Colon (tissue), 2 donors: ENCODE results near the gene INPPL1.

ENCODE experiments used
- FAIRE-seq: peaks from 2 replicates; lab custom pipeline; 2012; peaks lifted over from hg19 to GRCh38; lab: Jason Lieb, UNC
- donor health status: control.
- donor health status: control.

INPPL1 gene

DNA sequence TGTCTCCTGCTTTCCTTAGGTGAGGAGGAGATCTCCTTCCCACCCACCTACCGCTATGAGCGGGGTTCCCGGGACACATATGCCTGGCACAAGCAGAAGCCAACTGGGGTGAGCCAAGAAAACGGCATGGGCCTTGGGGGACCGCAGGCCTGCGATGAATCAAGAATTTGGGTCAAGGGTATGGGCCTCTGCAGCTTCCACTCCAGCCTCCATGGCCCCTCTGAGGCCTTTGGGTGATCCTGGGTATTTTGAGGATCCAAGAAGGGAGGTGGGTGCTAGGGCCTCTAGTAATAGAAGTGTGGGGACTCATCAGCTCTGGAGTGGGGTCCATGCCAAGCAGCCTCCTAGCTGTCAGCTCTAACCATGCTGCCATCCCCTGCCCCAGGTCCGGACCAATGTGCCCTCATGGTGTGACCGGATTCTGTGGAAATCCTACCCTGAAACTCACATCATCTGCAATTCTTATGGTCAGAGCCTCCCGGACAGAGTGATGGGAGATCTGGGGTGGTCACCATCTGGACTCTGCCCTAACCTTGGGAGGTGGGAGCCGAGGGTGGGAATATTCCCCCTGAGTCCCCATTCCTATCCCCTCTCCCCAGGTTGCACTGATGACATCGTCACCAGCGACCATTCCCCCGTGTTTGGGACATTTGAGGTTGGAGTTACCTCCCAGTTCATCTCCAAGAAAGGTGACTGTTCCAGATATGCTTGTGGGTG lies 8.6 kb downstream of the INPPL1 start:
- no peak for FAIRE-seq

DNA sequence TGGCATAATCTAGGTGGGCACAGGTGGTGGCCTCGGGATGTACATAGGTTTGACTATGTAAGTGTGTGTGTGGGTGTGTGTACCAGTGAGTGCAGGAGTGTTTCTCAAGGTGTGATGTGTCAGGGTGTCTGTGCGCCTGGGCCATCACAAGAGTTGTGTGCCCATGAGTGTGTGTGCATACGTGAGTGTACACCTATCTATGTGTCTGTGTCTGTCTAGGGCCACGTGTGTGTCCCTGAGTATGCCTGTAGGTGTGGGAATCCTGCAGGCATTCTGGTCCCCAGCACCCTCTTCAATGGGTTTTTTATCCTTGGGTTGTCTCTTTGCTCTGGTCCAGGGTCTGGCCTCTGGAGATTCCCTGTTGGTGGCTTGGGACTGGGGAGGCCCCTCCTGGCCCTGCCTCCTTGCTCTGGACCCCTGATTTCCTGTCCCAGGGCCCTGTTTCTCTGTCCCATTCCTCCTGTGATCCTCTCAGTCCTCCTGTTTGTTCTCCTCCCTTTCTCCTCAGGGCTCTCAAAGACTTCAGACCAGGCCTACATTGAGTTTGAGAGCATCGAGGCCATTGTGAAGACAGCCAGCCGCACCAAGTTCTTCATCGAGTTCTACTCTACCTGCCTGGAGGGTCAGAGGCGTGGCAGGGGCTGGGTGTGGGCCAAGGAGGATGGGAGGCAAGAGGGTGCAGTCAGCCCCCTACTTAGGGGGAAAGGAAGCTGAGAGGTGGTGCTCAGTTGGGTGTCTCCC lies 9.4 kb downstream of the INPPL1 start:
- FAIRE-seq, result no peak

DNA sequence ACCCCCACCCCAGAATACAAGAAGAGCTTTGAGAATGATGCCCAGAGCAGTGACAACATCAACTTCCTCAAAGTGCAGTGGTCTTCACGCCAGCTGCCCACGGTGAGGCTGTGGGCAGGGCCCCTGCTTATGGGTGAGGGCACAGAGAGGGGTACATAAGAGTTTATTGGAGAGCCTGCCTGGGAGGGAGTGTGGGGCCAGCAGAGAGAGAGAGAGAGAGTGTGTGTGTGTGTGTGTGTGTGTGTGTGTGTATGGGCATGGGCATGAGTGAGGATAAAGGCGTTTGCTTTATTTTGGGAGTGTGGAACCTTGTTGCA lies 9.9 kb downstream of the INPPL1 start:
- no peak for FAIRE-seq

DNA sequence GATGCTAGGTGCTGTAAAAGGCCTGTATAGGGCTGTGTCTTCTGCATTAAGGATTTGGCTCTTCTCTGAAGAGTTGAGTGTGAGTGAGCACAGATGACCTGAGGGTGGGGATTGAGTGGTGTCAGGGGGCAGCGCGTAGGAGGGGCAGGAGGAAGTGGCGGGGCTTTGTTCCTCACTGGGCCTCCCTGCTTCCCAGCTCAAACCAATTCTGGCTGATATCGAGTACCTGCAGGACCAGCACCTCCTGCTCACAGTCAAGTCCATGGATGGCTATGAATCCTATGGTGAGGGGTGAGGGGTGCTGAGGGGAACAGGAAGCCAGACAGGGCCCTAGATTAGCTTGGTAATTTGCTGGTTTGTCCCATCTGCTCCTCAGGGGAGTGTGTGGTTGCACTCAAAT lies 10.4 kb downstream of the INPPL1 start:
- no peak for FAIRE-seq

DNA sequence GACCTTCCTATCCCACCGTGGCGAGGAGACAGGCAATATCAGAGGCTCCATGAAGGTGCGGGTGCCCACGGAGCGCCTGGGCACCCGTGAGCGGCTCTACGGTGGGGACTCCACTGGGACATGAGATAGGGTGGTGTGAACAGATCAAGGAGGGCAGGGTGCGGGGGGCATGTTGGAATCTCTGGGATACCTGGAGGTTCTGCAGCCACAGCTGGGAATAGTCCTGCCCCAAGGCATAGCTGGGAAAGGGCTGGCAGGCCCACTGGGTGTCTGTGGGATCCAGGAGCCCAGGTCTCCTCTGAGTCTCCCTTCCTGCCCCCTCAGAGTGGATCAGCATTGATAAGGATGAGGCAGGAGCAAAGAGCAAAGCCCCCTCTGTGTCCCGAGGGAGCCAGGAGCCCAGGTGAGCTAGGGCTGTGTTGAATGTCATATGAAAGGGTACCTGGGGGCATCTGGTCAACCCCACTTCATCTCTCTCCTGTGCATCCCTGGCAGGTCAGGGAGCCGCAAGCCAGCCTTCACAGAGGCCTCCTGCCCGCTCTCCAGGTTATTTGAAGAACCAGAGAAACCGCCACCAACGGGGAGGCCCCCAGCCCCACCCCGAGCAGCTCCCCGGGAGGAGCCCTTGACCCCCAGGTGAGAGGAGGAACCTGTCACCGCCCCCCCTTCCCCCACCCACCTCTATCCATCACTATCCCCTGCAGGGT lies 10.9 kb downstream of the INPPL1 start:
- no peak for FAIRE-seq

DNA sequence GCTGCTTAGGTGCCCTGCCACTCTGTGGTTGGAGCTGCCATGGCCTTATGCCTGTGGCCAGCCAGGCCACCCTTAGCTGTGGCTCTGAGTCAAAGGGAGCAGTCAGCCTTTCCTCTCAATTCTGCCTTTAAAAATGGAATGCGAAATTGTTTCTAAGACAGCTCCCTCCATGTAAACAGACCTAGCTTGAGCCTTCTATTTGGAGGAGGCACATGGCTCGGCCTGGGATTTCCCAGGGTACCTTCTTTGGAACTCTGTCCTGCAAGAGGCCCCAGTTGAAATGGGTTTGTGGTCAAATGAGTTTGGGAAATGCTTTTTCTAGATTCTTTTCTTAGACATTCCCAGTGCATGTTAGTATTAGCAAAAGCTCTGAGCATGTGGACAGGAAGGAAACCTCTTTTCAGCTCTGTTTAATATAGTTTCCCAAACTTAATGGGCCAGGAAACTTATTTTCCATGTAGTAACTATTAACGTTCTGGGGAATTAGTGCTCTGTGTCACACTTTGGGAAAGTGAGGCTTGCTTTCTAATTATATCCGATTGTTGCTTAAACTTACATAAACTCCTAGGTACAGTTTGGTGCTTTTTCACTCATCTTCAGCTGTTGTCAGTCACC lies 11.6 kb downstream of the INPPL1 start:
- FAIRE-seq, result no peak

DNA sequence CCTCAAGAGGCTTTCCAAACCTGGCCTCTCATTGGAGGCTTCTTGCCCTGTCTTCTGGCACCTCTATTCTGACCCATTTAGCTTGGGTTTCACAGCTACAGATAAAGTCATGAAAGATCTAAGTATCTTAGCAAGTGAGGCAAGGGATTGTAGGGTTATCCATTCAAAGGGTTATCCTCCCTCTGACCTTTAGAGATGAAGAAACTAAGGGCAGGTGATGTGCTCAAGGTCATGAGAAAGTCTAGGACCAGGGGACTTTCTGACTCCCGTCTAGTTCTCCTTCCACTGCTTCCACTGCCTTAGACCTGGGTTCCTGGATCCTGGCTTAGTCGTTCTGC lies 12.2 kb downstream of the INPPL1 start:
- no peak for FAIRE-seq

DNA sequence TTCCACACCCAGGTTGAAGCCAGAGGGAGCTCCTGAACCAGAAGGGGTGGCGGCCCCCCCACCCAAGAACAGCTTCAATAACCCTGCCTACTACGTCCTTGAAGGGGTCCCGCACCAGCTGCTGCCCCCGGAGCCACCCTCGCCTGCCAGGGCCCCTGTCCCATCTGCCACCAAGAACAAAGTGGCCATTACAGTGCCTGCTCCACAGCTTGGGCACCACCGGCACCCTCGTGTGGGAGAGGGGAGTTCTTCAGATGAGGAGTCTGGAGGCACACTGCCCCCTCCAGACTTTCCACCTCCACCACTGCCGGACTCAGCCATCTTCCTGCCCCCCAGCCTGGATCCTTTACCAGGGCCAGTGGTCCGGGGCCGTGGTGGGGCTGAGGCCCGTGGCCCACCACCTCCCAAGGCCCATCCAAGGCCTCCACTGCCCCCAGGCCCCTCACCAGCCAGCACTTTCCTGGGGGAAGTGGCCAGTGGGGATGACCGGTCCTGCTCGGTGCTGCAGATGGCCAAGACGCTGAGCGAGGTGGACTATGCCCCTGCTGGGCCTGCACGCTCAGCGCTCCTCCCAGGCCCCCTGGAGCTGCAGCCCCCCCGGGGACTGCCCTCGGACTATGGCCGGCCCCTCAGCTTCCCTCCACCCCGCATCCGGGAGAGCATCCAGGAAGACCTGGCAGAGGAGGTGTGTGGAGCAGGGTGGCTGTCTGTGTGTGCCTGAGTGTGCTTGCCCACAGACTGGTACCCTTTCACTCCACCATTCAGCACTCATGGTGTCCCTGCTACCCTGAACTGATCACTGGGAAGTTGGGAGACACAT lies 12.8 kb downstream of the INPPL1 start:
- no peak for FAIRE-seq

DNA sequence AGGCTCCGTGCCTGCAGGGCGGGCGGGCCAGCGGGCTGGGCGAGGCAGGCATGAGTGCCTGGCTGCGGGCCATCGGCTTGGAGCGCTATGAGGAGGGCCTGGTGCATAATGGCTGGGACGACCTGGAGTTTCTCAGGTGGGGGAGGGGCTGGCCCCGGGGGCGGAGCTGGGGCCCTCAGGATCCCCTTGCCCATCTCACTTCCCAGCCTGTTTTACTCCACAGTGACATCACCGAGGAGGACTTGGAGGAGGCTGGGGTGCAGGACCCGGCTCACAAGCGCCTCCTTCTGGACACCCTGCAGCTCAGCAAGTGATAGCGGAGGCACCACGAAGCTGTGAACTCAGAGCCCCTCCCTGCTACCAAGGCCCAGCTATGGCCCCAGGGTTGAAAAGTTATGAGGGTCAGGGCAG lies 13.5 kb downstream of the INPPL1 start:
- no peak for FAIRE-seq

DNA sequence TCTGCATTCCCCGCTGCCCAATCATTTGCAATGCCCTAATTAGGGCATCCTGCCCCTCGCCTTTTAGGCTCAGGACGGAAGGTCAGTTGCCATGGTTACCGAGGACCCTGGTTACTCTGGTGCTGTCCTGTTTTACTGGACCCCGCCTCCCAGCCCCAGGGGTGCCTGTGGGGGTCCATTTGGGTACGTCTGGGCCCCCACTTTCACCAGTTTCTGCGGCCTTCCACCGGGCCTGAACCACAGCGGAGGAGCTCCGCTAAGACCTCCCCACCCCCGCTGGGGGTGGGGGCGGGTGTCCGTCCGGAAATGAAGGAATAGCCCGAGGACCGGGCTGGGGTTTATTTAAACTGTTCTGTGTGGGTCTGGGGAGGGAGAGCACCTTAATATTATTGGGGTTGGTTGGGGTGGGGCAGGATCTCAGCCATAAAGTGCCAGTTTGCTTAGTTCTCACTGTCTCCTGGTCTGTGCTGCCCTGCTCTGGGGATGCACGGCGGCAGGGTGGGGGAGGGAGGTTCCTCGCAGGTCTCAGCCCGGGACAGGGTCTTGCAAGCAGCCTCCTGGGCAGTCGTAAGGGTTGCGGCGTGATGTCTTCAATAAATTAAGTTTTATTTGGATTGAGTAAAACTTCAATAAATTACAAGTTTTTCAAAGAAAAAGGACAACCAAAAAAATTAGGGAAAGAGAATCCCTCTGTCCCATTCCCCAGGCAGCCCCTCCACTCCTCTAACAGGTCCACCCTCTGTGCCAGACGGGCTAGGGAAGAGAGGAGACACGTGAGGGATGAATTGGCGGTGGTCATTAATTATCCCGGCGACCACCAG lies 14.1 kb downstream of the INPPL1 start:
- no peak for FAIRE-seq

DNA sequence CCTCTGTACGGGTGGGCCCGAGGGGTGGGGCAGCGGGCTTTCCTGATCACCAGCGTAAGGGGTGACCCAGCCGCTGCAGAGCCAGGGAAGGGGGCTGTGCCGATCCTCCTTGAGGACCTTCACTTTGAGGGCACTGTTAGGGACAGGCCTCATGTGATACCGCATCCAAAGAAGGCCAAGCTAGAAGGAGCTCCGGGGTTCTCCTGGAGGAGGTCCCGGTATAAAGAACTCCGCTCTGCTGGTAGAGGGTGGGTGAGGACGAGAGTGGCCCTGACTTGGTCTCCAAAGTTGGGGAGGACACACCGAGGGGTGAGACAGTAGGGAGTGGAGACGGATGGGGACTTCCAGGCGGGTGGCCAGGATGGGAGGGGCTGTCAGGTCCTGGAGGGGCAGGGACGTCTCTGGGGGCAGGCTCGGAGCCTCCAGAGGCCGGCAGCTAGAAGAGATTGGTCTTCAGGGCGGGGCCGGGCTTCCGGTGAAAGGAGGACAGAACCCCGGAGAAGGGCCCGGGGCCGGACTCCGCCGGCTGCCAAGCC lies 14.8 kb downstream of the INPPL1 start:
- FAIRE-seq, result no peak

DNA sequence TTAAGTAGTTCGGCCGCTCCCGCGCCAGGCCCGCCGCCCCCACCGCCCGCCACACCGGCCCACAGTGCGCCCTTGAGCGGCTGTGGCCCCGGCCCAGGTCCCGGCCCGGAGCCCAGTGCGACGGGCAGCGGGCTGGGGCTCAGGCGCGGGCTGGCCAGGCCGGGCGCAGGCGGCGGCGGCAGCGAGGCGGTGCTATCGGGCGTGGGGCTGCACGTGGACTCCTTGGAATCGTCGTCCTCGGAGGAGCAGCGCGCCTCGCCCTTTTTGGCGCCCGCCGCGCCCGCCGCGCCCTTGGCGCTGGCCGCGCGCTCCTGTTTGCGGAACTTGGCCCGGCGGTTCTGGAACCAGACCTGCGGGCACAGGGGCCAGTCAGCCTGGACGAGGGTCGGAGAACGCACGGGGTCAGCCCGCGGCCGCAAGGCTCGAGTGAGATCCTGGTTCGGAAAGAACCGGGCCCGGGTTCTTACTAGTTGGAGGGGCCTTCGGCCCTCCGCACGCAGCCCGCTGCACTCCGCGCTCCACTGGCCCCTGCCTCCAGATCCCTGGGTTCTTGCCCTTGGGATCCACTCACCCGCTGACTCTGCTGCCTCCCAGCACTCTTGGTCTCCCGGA lies 15.4 kb downstream of the INPPL1 start:
- FAIRE-seq, result no peak

DNA sequence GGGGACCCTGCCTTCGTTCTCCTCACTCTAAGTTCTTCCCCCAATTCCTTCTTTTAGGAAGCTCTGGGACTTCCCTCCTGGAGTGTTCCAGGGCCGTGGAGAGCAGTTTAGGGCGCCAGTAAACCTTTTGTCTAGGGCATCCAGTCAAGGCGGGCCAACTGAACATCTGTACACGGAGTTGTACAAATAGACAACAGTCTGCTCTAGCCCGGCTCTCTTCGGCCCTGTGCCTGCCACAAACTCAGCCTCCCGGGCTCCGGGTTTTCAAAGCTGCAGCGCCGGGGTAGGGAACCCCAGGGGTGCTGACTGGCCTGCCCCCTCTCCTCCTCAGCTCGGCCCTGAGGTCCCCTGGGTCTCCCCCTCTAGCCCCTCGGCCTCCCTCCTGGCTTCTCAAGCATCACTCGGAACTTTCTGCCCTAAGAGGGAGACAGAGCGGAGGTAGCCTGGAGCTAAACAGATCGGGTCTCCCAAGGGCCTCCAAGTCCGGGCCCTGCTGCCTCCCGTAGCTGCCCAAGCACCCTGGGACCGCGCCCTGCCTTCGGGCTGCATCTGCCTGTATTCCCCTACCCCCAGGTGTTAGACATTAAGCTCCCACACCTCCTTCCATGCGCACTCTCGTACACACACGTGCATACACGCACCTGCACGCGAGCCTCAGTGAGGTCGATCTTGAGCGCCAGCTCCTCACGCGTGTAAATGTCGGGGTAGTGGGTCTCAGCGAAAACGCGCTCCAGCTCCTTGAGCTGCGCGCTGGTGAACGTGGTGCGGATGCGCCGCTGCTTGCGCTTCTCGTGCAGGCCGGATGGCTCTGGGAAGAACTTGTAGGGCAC lies 16.1 kb downstream of the INPPL1 start:
- no peak for FAIRE-seq

DNA sequence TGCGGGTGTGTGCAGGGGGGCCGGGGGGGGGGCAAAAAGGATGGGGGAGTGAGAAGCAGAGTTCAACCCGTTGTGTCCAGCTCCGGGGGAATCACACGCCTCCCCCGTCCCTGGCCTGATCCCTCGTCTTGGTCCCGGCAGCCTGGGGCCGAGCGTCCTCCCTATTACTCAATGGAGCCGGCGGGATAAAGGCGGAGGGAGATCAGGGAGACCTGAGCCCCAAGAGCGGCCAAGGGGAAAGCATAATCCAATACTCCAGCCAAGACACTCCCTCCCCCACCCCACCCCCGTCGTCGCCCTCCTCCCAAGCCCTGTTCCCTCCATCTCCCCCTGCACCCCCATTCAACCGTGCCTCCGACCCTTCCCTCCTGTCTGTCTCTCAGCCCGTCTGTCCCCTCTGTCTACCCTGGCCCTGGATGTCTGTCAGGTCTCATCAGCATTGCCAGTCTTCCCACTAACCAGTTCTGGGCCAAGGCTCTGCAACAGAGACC lies 16.8 kb downstream of the INPPL1 start:
- FAIRE-seq, result no peak

DNA sequence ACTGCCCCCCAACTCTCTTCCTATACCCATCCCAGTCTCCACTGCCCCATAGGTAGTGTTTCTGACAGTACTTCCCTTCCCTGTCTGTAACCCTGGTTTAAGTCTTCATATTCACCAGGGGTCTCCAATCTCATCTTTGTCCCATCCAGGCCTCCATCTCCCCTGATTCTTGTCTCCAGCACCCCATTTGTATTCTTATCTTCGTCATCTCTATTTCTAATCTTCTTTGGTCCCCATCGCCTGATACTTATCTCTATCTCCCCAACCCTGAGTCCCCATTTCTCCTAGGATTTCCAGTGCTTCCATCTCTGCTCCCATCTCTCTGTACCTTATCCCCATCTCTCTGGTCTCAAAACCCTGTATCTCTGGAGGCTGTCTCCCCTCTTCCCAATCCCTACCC lies 17.6 kb downstream of the INPPL1 start:
- no peak for FAIRE-seq

DNA sequence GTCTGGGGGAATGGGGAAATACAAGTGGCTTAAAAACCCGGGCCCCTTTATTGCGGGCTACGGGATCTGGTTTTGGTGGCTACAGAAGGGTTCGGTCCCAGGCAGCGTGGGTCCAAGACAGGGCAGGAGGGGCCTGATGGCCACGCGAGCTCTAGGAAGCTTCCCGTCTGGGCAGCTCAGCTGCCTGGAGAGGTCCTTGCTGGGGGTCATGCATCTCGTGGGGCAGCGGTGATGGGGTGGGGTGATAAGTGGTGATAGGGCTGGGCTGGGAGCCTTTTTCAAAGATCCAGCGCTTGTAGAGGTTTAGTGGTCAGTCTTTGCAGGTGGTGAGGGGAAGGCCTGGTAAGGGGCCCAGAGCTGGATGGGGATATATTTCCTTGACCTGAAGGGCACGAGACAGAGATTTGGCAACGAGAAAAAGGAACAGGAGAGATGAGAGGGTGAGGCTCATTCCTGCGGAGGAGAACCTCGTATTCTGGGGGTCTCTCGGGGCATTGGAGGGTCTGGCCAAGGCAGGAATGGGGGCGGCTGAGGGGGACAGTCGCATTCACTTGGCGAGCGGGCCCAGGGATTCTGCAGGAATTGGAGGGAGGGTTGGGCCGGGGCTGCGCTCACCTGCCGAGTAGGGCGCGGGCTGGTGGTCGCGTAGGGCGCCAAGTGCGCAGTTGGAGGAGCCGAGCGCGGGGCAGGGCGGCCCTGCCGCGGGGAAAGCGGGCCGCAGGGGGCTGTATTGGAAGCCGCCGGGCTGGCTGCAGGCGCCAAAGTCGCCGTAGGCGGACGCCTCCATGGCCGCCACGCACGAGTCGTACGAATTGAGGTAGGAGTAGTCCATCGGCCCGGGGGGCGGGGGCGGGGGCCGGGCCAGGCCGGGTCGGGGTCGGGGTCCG lies 18.8 kb downstream of the INPPL1 start:
- FAIRE-seq, result no peak

DNA sequence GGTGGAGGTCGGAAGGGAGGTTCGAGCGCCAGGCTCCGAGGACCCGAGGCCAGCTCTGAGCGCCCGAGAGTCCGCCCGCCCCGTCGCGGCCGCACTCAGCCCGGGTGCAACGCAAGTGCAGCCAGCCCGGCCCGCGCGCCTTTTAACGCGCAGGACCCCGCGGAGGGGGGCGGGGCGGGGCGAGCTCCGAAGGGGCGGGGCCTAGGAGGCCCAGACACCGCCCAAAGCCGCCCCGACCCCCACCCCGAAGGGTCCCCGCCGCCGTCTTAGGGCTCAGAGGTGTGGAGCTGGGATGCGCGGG lies 19.4 kb downstream of the INPPL1 start, which contains the start of gene PHOX2A:
Gene PHOX2A, minus strand, starts transcription at position 117 of the 301 bp plus-strand sequence. CDS start 172 bp downstream, outside the sequence.
- no peak for FAIRE-seq
